ENCODE data around the gene BCL11A.
A peak's percentile ranks its signal among the peaks of the same experiment; 100 is the strongest.

The BCL11A gene

GRCh38 chr2:60497500-60497899 lies 56.0 kb downstream of the BCL11A start:
- ATAC-seq, result peak; percentile 53; the same call in 2 of the 3 replicates
- TF ChIP-seq ZFP30 (CRISPR knock-in tag; IDR thresholded peaks at IDR 0.05) (no peak), GLIS3 (CRISPR knock-in tag; IDR thresholded peaks at IDR 0.05) (no peak), PPARA (CRISPR knock-in tag; IDR thresholded peaks at IDR 0.05; ENCODE audit: borderline replicate concordance) (no peak), TCF4 (CRISPR knock-in tag; IDR thresholded peaks at IDR 0.05; ENCODE audit: borderline replicate concordance) (no peak), BACH2 (CRISPR knock-in tag; IDR thresholded peaks at IDR 0.05; ENCODE audit: borderline replicate concordance) (no peak), ARNTL (CRISPR knock-in tag; IDR thresholded peaks at IDR 0.05; ENCODE audit: borderline replicate concordance, low read depth) (no peak), CSRNP3 (CRISPR knock-in tag; IDR thresholded peaks at IDR 0.05) (no peak), TOX (CRISPR knock-in tag; IDR thresholded peaks at IDR 0.05; ENCODE audit: borderline replicate concordance) (no peak), OSR1 (CRISPR knock-in tag; IDR thresholded peaks at IDR 0.05) (no peak), ZNF70 (CRISPR knock-in tag; IDR thresholded peaks at IDR 0.05) (no peak), POU6F1 (CRISPR knock-in tag; IDR thresholded peaks at IDR 0.05; ENCODE audit: borderline replicate concordance, low read depth) (no peak), CREB5 (CRISPR knock-in tag; IDR thresholded peaks at IDR 0.05; ENCODE audit: low read depth) (no peak), ZC3H10 (CRISPR knock-in tag; IDR thresholded peaks at IDR 0.05) (no peak), ZNF8 (CRISPR knock-in tag; IDR thresholded peaks at IDR 0.05) (no peak), CSDC2 (CRISPR knock-in tag; IDR thresholded peaks at IDR 0.05) (no peak), ZNF565 (CRISPR knock-in tag; conservative IDR thresholded peaks at IDR 0.05; ENCODE audit: low read depth) (no peak), ZFP3 (CRISPR knock-in tag; IDR thresholded peaks at IDR 0.05) (no peak)

GRCh38 chr2:60496956-60497355 lies 56.5 kb downstream of the BCL11A start:
- ATAC-seq, result no peak
- TF ChIP-seq ARNTL (CRISPR knock-in tag; IDR thresholded peaks at IDR 0.05; ENCODE audit: borderline replicate concordance, low read depth) (no peak), ISL1 (CRISPR knock-in tag; IDR thresholded peaks at IDR 0.05) (no peak), PATZ1 (CRISPR knock-in tag; IDR thresholded peaks at IDR 0.05; ENCODE audit: borderline replicate concordance) (no peak), ZC3H10 (CRISPR knock-in tag; IDR thresholded peaks at IDR 0.05) (no peak), TOX (CRISPR knock-in tag; IDR thresholded peaks at IDR 0.05; ENCODE audit: borderline replicate concordance) (no peak), GLIS3 (CRISPR knock-in tag; IDR thresholded peaks at IDR 0.05) (no peak)

- ATAC-seq, result peak; percentile 60
- TF ChIP-seq BACH2 (CRISPR knock-in tag; IDR thresholded peaks at IDR 0.05; ENCODE audit: borderline replicate concordance) (no peak), PATZ1 (CRISPR knock-in tag; IDR thresholded peaks at IDR 0.05; ENCODE audit: borderline replicate concordance) (no peak), ESRRG (CRISPR knock-in tag; IDR thresholded peaks at IDR 0.05) (no peak), OSR1 (CRISPR knock-in tag; IDR thresholded peaks at IDR 0.05) (no peak), TOX (CRISPR knock-in tag; IDR thresholded peaks at IDR 0.05; ENCODE audit: borderline replicate concordance) (no peak), ZNF565 (CRISPR knock-in tag; conservative IDR thresholded peaks at IDR 0.05; ENCODE audit: low read depth) (no peak), RARB (CRISPR knock-in tag; IDR thresholded peaks at IDR 0.05) (no peak), CSDC2 (CRISPR knock-in tag; IDR thresholded peaks at IDR 0.05) (no peak), ZFP30 (CRISPR knock-in tag; IDR thresholded peaks at IDR 0.05) (no peak), ZC3H10 (CRISPR knock-in tag; IDR thresholded peaks at IDR 0.05) (no peak), SNAI2 (CRISPR knock-in tag; IDR thresholded peaks at IDR 0.05) (no peak), ZFP3 (CRISPR knock-in tag; IDR thresholded peaks at IDR 0.05) (no peak), CREB5 (CRISPR knock-in tag; IDR thresholded peaks at IDR 0.05; ENCODE audit: low read depth) (no peak), PPARA (CRISPR knock-in tag; IDR thresholded peaks at IDR 0.05; ENCODE audit: borderline replicate concordance) (no peak), ZNF8 (CRISPR knock-in tag; IDR thresholded peaks at IDR 0.05) (no peak)
Measured at GRCh38 chr2:60496475-60496874, 57.0 kb downstream of the BCL11A start.

All from SK-N-SH treated with all-trans-retinoic acid at 6 μM for 48 hours (cell line).